H9 (cell line): ENCODE data around the gene RUNX1. TPM values are rescaled to one million over a fixed set of nuclear protein-coding genes. Genes with fewer than 3 reads are reported as not detected.

Experiments used
- DNase-seq: peaks from one replicate; pipeline ENCODE4 v3.0.0-alpha.2; 2017
- H2AFZ ChIP-seq: one replicate; pipeline ENCODE4 v1.6.1; 2013; ENCODE audit warnings: mild to moderate bottlenecking, low read length, control low read depth, moderate library complexity
- H2AK5ac ChIP-seq: 2 replicates; pipeline ENCODE4 v1.6.1; 2013; ENCODE audit warnings: low read length, control low read depth, mixed read lengths; ENCODE audit not compliant: insufficient read length
- H2BK120ac ChIP-seq: one replicate; pipeline ENCODE4 v1.6.1; 2013; ENCODE audit warnings: low read depth, mild to moderate bottlenecking, low read length, control low read depth, inconsistent platforms; ENCODE audit not compliant: poor library complexity, severe bottlenecking
- H2BK12ac ChIP-seq: 2 replicates; pipeline ENCODE4 v1.6.1; 2013; ENCODE audit warnings: low read length, control low read depth, mixed read lengths, low read depth; ENCODE audit not compliant: insufficient read length
- H2BK15ac ChIP-seq: 2 replicates; pipeline ENCODE4 v1.6.1; 2013; ENCODE audit warnings: low read depth, low read length, control low read depth
- H2BK20ac ChIP-seq: one replicate; pipeline ENCODE4 v1.6.1; 2013; ENCODE audit warnings: low read depth, mild to moderate bottlenecking, low read length, control low read depth, inconsistent platforms; ENCODE audit not compliant: poor library complexity, severe bottlenecking
- H2BK5ac ChIP-seq: 2 replicates; pipeline ENCODE4 v1.6.1; 2013; ENCODE audit warnings: low read length, control low read depth, mixed read lengths; ENCODE audit not compliant: insufficient read length
- H3K14ac ChIP-seq: 2 replicates; pipeline ENCODE4 v1.6.1; 2013; ENCODE audit warnings: low read length, control low read depth; ENCODE audit not compliant: insufficient read depth
- H3K18ac ChIP-seq: 2 replicates; pipeline ENCODE4 v1.6.1; 2013; ENCODE audit warnings: low read depth, mild to moderate bottlenecking, mixed read lengths, low read length, control low read depth; ENCODE audit not compliant: insufficient read length
- H3K23ac ChIP-seq: 2 replicates; pipeline ENCODE4 v1.6.1; 2013; ENCODE audit warnings: low read length, control low read depth, mixed read lengths, low read depth; ENCODE audit not compliant: insufficient read length
- H3K23me2 ChIP-seq: 2 replicates; pipeline ENCODE4 v1.6.1; 2013; ENCODE audit warnings: low read depth, mild to moderate bottlenecking, mixed read lengths, low read length, control low read depth; ENCODE audit not compliant: insufficient read length, poor library complexity, severe bottlenecking
- H3K27ac ChIP-seq: 2 replicates; pipeline ENCODE4 v1.5.1; 2013; ENCODE audit warnings: low read length, control low read depth, mixed read lengths, low read depth; ENCODE audit not compliant: insufficient read length
- H3K27me3 ChIP-seq: 2 replicates; pipeline ENCODE4 v1.6.1; 2013; ENCODE audit warnings: low read length, control low read depth, inconsistent platforms; ENCODE audit not compliant: insufficient read depth
- H3K4ac ChIP-seq: 2 replicates; pipeline ENCODE4 v1.6.1; 2013; ENCODE audit warnings: low read depth, mild to moderate bottlenecking, control low read depth, inconsistent platforms, low read length, moderate library complexity
- H3K4me1 ChIP-seq: 2 replicates; pipeline ENCODE4 v1.6.1; 2013; ENCODE audit warnings: low read length, control low read depth, inconsistent platforms; ENCODE audit not compliant: insufficient read depth
- H3K4me2 ChIP-seq: 2 replicates; pipeline ENCODE4 v1.6.1; 2013; ENCODE audit warnings: low read length, control low read depth, mixed read lengths; ENCODE audit not compliant: insufficient read length, insufficient read depth
- H3K56ac ChIP-seq: 2 replicates; pipeline ENCODE4 v1.6.1; 2013; ENCODE audit warnings: low read depth, mild to moderate bottlenecking, mixed read lengths, low read length, control low read depth; ENCODE audit not compliant: insufficient read length
- H3K79me1 ChIP-seq: 2 replicates; pipeline ENCODE4 v1.6.1; 2013; ENCODE audit warnings: low read depth, mild to moderate bottlenecking, moderate library complexity, low read length, control low read depth, inconsistent platforms; ENCODE audit not compliant: insufficient read depth, poor library complexity, severe bottlenecking
- H3K79me2 ChIP-seq: 2 replicates; pipeline ENCODE4 v1.6.1; 2013; ENCODE audit warnings: low read length, control low read depth, inconsistent platforms; ENCODE audit not compliant: insufficient read depth
- H3K9ac ChIP-seq: 2 replicates; pipeline ENCODE4 v1.6.1; 2013; ENCODE audit warnings: low read length, control low read depth, mixed read lengths; ENCODE audit not compliant: insufficient read length; ENCODE audit errors: extremely low read depth
- H3K9me3 ChIP-seq: one replicate; pipeline ENCODE4 v1.6.1; 2013; ENCODE audit warnings: low read depth, low read length, inconsistent platforms; ENCODE audit not compliant: control insufficient read depth
- H3T11ph ChIP-seq: one replicate; pipeline ENCODE4 v1.6.1; 2013; ENCODE audit warnings: mild to moderate bottlenecking, low read length, control low read depth, inconsistent platforms
- H4K20me1 ChIP-seq: one replicate; pipeline ENCODE4 v1.6.1; 2013; ENCODE audit not compliant: control insufficient read depth, insufficient read length, insufficient read depth
- H4K5ac ChIP-seq: 2 replicates; pipeline ENCODE4 v1.6.1; 2013; ENCODE audit warnings: low read depth, mild to moderate bottlenecking, mixed read lengths, low read length, control low read depth; ENCODE audit not compliant: insufficient read length
- H4K8ac ChIP-seq: replicated peaks from 2 replicates; pipeline ENCODE4 v1.6.1; 2013; ENCODE audit warnings: low read length, control low read depth, mixed read lengths, low read depth; ENCODE audit not compliant: insufficient read length
- H4K91ac ChIP-seq: 2 replicates; pipeline ENCODE4 v1.6.1; 2013; ENCODE audit warnings: low read depth, mild to moderate bottlenecking, moderate library complexity, mixed read lengths, low read length, control low read depth; ENCODE audit not compliant: insufficient read length
- H3K27ac Mint-ChIP-seq, 3 experiments: 2 replicates in 2 of 3; 3 replicates in 1 of 3; pipeline ENCODE4 v1.8.0; 2020 to 2021; ENCODE audit warnings: mixed read lengths in 3 of 3, mild to moderate bottlenecking in 1 of 3, moderate library complexity in 1 of 3
- H3K27me3 Mint-ChIP-seq: 2 replicates; pipeline ENCODE4 v1.8.0; 2021; ENCODE audit warnings: low read depth, mild to moderate bottlenecking, moderate library complexity, mixed read lengths
- H3K36me3 Mint-ChIP-seq, 3 experiments: 2 replicates in 2 of 3; 3 replicates in 1 of 3; pipeline ENCODE4 v1.8.0; 2020 to 2021; ENCODE audit warnings: low read depth in 3 of 3, mixed read lengths in 3 of 3; ENCODE audit not compliant: insufficient read depth in 1 of 3
- H3K4me1 Mint-ChIP-seq, 2 experiments: 2 replicates each; pipeline ENCODE4 v1.8.0; 2020; ENCODE audit warnings: mixed read lengths in 2 of 2
- H3K4me3 Mint-ChIP-seq, 2 experiments: 2 replicates in 1 of 2; 3 replicates in 1 of 2; pipeline ENCODE4 v1.8.0; 2020 to 2021; ENCODE audit warnings: mild to moderate bottlenecking in 2 of 2, mixed read lengths in 2 of 2, moderate library complexity in 1 of 2
- H3K9me3 Mint-ChIP-seq, 2 experiments: 2 replicates in 1 of 2; 3 replicates in 1 of 2; pipeline ENCODE4 v1.8.0; 2020; ENCODE audit warnings: mild to moderate bottlenecking in 2 of 2, mixed read lengths in 2 of 2, moderate library complexity in 1 of 2
- WGBS: extraction: QIAGEN DNeasy Blood & Tissue Kit; methylation state at CpG from one replicate; pipeline ENCODE4 v1.1.7; 2013; ENCODE audit warnings: missing lambda C conversion rate, low lambda C conversion rate, mixed read lengths; ENCODE audit not compliant: insufficient read length; ENCODE audit errors: extremely low coverage; 5-methylcytosine and 5-hydroxymethylcytosine counted together
- total RNA-seq: library from RNA; stranded (reverse); gene quantifications from 2 replicates; pipeline ENCODE4 v1.2.1, GENCODE V29; 2021
- TF ChIP-seq, protein P1 (sequence below): fragments of 200-600 bp; sonication (generic); conservative IDR thresholded peaks from 3 replicates; pipeline ENCODE4 v1.8.0; 2021; ENCODE audit warnings: antibody characterized with exemption, mild to moderate bottlenecking

The RUNX1 gene
- total RNA-seq, 1 experiment from 2014 or later: 0.72 TPM

DNA sequence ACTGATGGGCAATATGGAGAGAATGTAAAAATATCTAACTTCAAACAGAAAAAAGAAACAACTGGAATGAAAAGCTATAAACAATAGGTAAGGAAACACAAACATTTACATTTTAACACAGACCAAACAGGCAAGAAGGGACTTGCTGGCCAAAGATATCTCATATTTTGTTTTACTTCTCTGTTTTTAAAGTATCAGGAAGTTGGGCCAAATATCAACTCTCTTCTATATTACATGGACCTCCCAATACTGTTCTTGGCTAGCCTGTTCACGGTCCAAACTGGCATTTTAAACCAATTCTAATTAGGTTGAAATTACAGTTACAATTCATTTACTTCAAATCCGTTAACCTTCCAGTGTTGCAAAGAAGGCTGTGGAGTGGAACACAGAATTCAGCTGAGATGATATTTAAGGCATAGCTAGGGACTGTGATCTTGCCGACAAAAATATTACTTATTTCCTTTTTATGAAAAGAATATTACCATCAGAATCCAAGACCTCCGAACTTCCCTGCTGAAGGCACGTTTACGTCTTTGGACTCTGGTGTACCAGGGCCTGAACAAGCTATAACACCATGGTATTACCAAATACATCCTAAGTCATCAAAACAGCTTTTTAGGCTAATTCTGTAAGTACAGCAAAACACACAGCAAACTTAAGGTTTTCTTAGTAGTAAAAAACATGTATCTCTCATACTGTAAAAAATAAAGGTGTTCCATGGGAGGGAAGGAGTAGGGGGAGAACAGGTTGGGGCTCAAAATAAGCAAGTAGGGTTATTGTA lies 165.4 kb downstream of the RUNX1 start:
- DNase-seq: no peak
- no peak overlapping the region for H2AFZ ChIP-seq
- H3K4ac ChIP-seq: no peak overlapping the region
- no peak overlapping the region for H4K5ac ChIP-seq
- H3K18ac ChIP-seq: no peak overlapping the region
- H4K20me1 ChIP-seq: no peaks in the 10 kb centered on the region
- Mint-ChIP-seq H3K9me3 (peaks cover 0 to 3% of the 10 kb centered on the region in 2 experiments; a peak in 1 of 5 replicates), H3K27me3 (peaks cover 83% of the 10 kb centered on the region), H3K4me3 (no peak overlapping the region), H3K4me1 (peaks cover 24 to 25% of the 10 kb centered on the region in 2 experiments), H3K27ac (no peak overlapping the region), H3K36me3 (no peaks in the 10 kb centered on the region)
- H3K23me2 ChIP-seq: peaks cover 13% of the 10 kb centered on the region
- peaks cover 43% of the 10 kb centered on the region for H3K27me3 ChIP-seq
- no peak overlapping the region for H2BK12ac ChIP-seq
- H3K9ac ChIP-seq: no peak overlapping the region
- WGBS: no CpG with 5 or more reads among the region's 6 CpGs
- no peak overlapping the region for H2BK120ac ChIP-seq
- H3T11ph ChIP-seq: no peak overlapping the region
- no peak overlapping the region for H2BK15ac ChIP-seq
- H3K9me3 ChIP-seq: no peaks in the 10 kb centered on the region
- no peaks in the 10 kb centered on the region for H3K4me1 ChIP-seq
- no peaks in the 10 kb centered on the region for H3K79me2 ChIP-seq
- no peak overlapping the region for H3K56ac ChIP-seq
- H2BK5ac ChIP-seq: no peak overlapping the region
- H3K14ac ChIP-seq: no peak overlapping the region
- H3K4me2 ChIP-seq: no peak overlapping the region
- H4K8ac ChIP-seq: no peak overlapping the region
- H4K91ac ChIP-seq: no peak overlapping the region
- TF ChIP-seq, protein P1, sequence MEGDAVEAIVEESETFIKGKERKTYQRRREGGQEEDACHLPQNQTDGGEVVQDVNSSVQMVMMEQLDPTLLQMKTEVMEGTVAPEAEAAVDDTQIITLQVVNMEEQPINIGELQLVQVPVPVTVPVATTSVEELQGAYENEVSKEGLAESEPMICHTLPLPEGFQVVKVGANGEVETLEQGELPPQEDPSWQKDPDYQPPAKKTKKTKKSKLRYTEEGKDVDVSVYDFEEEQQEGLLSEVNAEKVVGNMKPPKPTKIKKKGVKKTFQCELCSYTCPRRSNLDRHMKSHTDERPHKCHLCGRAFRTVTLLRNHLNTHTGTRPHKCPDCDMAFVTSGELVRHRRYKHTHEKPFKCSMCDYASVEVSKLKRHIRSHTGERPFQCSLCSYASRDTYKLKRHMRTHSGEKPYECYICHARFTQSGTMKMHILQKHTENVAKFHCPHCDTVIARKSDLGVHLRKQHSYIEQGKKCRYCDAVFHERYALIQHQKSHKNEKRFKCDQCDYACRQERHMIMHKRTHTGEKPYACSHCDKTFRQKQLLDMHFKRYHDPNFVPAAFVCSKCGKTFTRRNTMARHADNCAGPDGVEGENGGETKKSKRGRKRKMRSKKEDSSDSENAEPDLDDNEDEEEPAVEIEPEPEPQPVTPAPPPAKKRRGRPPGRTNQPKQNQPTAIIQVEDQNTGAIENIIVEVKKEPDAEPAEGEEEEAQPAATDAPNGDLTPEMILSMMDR: no peak
- H2AK5ac ChIP-seq: no peak overlapping the region
- H2BK20ac ChIP-seq: no peak overlapping the region
- H3K23ac ChIP-seq: no peak overlapping the region
- no peak overlapping the region for H3K27ac ChIP-seq
- H3K79me1 ChIP-seq: no peaks in the 10 kb centered on the region
